GM21360 (cell line): ENCODE results near the gene SRPK1.

ENCODE experiments used
- ATAC-seq: cut with Tn5 transposase; IDR thresholded peaks from one replicate; pipeline ENCODE4 v1.9.1; 2021; ENCODE audit warnings: mild to moderate bottlenecking, moderate library complexity; ENCODE audit not compliant: unreplicated experiment

Gene SRPK1

DNA sequence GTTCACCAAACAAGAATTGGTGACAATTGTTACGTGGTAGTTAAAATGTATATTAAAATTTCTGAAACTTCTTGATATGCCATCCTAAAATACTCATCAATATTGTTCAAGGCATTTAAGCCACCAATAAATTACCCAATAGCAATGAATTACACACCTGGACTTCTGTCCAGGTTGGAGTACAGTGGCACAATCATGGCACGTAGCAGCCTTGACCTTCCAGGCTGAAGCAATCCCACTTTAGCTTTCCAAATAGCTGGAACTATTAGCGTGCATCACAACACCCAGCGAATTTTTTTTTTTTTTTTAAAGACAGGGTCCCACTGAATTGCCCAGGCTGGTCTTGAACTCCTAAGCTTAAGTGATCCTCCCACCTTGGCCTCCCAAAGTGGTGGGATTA lies 17.2 kb downstream of the SRPK1 start:
- ATAC-seq = no peak

DNA sequence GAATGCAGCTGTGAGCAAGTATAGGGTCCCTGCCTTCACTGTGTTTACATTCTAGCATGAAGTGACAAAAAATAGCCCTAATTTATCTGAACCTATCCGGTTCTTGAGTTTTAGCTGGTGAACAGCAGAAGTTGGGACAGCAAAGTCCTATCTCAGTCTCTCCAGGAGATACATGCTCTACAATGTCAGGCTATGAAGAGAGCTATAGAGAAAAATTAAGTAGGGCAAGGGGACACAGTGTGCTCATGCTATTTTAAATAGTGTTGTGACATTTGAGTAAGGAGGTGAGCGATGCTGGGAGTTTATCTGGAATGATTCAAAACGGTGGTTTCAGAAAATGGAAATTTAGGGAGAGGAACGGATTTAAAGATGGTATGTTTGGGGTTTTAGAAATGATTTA lies 20.4 kb downstream of the SRPK1 start:
- no peak for ATAC-seq

DNA sequence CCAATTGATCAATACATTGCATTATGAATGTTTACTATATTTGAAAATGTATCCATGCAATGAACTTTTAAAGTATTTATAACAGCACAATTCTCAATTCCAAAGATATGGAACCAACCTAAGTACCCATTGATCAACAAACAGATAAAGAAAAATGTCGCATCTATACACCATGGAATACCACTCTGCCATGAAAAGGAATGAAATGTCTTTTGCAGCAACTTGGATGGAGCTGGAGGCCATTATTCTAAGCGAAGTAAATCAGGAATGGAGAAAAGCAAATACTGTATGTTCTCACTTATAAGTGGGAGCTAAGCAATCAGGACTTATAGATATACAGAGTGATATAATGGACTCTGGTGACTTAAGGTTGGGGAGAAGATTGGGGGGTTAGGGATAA lies 22.9 kb downstream of the SRPK1 start:
- no peak for ATAC-seq

DNA sequence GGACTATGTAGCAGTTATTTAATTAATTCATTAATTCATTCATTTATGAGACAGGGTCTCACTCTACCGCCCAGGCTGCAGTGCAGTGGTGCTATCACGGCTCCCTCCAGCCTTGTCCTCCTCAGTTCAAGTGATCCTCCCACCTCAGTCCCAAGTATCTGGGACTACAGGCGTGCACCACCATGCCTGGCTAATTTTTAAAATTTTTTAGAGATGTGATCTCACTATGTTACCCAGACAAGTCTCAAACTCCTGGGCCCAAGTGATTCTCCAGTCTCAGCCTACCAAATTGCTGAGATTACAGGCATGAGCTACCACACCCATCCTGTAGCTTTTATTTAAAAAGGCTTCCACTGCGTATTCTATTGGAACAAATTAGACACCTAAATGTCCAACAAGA lies 23.4 kb downstream of the SRPK1 start:
- ATAC-seq = no peak

DNA sequence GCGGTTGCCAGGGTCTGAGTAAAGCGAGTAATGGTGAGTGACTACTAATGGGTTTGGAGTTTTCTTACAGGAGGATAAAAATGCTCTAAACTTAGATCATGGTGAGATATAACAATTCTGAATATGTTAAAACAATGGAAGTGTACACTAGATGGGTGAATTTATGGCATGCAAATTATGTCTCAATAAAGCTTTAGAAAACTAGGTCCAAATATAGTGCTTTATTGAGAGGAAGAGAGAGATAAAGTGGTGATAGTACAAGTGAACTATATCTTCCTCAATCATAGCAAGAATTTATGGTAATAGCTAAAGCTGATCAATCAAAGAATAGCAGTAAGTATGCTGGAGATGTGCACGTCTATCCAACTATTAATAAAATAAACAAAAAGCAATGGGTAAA lies 23.9 kb downstream of the SRPK1 start:
- ATAC-seq = no peak

DNA sequence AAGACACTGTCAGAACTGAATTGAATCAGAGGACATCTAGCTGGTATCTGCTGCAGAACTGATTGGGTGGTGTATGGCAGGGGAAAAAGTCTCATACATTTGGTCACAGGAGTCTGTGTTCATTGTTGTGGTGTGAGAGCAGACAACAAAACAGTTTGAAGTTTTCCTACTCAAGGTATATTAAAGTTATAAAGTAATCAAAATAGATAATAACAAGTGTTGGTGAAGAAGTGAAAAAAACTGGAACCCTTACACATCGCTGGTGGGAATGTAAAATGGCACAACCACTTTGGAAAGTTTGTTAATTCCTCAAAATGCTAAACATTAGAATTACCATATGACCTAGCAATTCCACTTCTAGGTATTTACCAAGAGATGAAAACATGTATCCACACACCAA lies 24.7 kb downstream of the SRPK1 start:
- no peak for ATAC-seq

DNA sequence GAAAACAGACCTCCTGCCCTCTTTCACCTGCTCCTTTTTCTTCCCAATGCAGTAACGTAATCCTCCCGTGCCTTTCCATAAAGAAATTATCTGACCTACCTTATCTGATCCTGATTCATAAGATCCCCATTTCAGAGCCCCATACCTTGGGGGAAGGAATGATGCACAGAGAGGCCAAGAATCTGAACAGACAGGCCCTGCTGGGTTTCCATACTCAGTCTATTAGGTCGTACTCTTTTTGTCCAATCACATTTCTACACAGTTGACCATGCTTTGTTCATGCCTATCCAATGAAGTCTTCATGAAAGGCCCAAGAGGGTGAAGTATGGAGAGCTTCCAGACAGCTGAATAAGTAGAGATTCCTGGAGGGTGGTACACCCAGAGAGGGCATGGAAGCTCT lies 25.3 kb downstream of the SRPK1 start:
- ATAC-seq = no peak

DNA sequence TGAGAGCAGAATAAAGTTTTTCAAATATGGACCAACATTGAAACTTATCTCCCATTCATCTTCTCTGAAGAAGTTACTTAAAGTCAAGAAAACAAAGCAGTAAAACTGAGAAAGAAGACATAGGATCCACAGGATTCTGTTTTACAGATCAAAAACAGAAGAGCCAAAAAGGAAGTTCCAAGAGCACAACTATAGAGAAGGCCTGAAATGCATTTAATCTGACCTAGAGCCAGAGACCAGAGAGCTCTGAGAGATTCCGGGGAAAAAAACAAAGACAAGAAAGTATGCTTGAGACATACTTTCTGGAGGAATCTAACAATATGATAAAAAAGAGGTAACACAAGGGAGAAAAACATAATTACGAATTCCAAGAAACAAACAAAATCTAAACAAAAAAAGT lies 26.1 kb downstream of the SRPK1 start:
- no peak for ATAC-seq

DNA sequence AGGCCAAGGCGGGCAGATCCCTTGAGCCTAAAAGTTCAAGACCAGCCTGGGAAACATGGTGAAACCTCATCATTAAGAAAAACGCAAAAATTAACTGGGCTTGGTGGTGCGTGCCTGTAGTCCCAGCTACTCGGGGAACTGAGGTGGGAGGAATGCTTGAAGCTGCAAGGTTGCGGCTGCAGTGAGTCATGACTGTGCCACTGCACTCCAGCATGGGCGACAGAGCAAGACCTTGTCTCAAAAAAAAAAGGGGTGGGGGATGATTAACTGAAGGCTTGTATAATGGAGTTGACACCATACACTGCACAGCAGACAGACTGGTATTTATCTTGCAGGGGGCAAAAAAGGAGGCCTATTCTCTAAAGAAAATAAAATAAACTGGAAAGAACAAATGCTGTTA lies 27.7 kb downstream of the SRPK1 start:
- ATAC-seq = no peak

DNA sequence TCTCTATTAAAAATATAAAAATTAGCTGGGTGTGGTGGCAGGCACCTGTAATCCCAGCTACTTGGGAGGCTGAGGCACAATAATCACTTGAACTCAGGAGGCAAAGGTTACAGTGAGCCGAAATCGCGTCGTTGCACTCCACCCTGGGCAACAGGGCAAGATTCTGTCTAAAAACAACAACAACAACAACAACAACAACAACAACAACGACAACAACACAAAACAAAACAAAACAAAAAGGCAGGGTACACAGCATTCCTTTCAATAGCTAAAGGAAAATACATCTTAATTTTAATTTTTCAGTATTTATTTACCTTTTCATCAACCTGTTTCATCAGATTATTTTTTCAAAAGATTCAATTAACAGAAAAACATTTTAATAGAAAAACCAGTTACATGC lies 28.4 kb downstream of the SRPK1 start:
- no peak for ATAC-seq

DNA sequence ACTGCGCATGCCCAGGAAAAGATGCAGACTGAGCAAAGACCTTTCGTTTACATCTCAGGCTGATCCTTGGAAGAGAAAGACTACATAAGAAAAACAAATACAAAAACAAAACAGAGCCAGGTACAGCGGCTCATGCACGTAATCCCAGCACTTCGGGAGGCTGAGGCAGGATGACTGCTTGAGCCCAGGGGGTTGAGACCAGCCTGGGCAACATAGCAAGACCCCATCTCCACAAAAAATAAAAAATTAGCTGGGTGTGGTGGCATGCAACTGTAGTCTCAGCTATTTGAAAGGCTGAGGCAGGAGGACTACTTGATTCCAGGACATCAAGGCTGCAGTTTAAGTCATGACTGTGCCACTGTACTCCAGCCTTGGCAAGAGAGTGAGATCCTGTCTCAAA lies 41.7 kb downstream of the SRPK1 start:
- no peak for ATAC-seq

DNA sequence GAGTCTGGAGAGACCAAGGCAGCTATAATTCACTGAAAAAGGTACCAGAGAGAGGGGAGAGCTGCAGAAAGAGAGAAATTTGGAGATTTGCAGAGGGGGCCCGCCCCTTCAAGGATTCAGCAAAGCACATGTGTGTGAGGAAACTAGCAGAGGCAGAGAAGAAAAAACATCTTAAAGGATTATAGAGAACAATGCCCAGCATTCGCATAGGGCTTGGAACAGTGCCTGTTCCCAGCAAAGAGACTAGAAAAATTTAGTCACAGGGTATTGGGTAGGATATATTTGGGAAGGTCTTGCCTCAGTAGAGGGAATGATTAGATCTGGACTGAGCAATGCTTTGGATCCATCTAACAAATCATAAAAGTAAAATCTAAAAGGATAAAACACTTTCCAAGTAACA lies 44.0 kb downstream of the SRPK1 start:
- no peak for ATAC-seq

DNA sequence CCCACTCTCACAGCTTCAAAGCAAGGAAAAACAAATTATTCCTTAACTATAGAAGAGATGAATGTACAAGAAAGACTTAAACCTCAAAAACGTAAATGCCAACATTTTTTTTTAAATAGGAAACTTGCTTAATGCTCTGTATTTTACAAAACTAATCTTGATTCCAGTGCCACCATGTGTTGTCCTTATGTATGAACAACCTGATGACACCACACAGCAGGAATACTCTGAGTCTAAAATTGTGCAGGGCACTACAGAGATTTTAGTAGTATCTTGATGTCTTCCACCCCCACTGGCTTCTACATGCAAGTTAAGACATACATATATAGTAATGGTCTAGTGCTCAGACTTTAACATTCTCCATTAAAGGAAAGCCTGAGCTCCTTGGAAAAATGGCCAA lies 46.2 kb downstream of the SRPK1 start:
- ATAC-seq = no peak

DNA sequence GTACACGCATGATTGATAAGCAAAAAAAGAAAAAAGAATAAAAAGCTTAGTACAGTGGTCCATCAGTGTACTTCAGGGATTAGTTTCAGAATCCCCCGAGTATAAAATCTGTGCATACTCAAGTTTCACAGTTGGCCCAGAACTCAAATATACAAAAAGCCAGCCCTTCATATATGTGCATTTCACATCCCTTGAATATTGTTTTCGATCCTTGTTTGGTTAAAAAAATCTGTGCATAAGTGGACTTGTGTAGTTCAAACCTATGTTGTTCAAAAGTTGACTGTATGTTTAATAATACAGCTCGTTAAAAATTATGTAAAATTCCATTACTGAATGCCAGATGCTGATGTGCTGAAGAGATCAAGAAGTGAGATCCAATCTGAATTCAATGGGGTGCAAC lies 61.5 kb downstream of the SRPK1 start:
- ATAC-seq = no peak

DNA sequence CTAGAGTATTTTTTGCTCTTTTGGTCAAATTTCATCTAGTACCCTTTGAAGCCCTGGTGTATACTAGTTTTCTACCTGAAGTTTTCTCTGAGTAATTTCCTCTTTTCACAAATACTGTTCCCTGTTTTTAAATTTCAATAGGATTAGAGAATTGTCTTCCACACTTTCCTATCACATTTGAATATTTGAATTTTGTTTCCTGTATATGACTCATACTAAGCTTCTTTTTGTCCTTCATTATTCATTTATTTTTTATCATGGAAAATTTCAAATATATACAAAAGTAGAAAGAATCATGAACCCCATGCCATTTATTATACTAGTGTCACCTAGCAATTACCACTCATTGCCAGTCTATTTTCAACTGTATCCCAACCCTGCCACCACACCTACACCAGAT lies 63.0 kb downstream of the SRPK1 start:
- no peak for ATAC-seq

DNA sequence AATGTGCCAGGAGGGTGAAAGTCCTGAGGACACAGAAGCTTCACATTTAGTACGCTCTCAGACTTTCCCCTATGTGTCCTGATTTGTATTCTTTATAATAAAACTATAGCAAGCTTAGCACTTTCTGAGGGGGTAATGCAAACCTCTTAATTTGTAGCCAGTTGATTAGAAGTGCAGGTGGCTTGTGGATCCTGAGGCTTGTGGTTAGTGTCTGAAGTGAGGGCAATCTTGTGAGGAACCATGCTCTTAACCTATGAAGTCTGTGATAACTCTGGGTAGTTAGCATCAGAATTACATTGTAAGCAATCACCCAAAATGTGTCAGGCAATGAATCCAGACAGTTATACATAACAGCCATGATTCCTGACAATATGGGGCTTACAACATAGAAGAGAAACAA lies 64.6 kb downstream of the SRPK1 start:
- ATAC-seq = no peak

DNA sequence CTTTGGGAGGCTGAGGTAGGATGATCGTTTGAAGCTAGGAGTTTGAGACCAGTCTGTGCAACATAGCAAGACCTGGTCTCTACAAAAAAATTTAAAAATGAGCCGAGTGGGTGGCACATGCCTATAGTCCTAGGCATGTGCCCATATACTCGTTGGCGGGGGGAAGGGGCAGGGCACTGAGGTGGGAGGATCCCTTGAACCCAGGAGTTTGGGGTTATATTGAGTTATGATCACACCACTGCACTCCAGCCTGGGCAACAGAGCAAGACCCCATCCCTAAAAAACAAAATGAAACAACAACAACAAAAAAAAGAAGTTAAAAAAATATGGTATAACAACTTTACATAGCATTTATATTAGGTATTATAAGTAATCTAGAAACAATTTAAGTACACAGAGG lies 67.9 kb downstream of the SRPK1 start:
- ATAC-seq = no peak

DNA sequence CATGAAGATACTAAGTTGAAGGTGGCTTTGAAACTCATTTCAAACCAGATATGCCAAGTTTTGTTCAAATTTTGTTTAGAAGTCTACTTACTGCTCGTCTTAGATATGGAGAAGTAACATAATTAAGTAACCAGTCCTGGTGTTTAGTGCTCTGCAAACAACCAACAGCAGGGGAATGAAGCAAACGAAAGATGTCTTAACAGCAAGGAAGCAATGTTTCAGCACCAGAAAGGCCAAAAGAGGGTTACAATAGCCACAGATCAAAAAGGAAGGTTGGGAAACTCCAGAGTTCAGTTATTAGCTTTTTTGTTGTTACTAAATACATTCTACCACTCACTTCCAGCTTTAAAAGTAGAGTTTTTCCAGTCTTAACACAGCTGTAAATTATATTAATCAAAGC lies 70.7 kb downstream of the SRPK1 start:
- no peak for ATAC-seq

DNA sequence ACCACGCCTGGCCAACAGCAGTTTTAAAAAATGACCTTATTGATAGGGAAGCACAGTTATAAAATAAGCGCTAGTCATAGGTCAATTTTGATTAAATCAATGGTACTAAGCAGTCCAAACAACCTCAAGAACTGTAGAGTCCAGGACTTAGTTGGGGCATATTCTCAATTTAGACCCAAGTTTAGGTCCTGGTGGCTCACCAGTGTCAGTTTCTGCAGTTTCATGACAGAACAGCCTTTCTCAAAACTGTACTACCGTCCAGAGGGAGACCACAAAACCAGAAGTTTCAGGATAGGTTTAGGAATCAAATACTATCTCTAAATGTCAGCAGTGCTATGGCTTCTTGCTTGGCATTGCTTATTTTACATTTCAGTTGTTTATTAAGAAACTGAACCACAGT lies 76.6 kb downstream of the SRPK1 start:
- ATAC-seq = no peak

DNA sequence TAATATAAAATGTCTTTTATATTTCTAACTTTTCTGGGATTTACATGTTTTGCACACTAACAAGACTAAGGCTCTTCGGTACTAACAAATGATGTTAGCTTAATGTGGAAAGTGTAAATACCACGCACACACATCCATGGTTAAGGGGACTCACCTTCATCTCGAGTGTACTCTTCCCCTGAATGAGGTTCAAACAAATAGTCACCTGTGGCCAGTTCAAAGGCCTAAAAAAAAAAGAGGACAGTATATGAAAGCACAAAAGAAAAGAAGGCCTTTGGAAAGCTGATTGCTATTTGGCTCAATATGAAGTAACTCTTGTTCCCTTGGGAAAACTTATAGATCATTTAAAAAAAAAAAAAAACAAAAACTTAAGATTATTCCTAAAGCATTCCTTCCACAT lies 78.5 kb downstream of the SRPK1 start:
- no peak for ATAC-seq

DNA sequence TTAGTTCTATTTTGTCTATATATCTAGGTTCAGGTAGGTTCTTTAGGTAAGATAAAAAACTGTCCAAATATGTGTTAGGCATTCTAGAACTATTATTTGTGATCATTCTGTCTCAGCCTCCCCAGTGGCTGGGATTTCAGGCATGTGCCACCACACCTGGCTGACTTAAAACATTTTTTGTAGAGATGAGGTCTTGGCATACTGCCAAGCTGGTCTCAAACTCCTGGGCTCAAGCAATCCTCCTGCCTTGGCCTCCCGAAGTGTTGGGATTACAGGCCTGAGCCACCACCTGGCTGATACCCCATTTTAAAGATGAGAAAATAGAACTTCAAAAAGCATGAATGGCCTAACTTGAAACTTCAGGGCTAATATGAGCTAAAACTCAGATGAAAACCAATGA lies 81.9 kb downstream of the SRPK1 start:
- ATAC-seq = no peak

DNA sequence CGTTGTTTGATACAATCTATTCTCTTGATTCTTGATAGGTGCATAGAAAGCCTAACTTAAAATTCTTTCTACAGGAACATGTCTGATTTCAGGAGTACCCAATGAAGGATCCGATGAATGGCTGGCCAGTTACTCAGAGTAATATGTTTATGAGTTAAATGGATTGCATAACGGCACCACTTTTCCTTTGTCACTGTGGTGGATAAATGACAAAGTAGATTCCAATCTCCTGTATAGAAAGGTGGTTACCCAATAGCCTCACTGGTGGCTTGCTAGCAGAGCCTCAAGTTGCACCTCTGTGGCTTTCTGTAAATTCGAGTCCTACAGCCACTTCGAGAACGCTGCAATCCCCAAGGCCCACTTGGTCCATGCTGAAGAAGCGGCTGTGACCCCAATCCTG lies 87.4 kb downstream of the SRPK1 start:
- ATAC-seq = no peak

DNA sequence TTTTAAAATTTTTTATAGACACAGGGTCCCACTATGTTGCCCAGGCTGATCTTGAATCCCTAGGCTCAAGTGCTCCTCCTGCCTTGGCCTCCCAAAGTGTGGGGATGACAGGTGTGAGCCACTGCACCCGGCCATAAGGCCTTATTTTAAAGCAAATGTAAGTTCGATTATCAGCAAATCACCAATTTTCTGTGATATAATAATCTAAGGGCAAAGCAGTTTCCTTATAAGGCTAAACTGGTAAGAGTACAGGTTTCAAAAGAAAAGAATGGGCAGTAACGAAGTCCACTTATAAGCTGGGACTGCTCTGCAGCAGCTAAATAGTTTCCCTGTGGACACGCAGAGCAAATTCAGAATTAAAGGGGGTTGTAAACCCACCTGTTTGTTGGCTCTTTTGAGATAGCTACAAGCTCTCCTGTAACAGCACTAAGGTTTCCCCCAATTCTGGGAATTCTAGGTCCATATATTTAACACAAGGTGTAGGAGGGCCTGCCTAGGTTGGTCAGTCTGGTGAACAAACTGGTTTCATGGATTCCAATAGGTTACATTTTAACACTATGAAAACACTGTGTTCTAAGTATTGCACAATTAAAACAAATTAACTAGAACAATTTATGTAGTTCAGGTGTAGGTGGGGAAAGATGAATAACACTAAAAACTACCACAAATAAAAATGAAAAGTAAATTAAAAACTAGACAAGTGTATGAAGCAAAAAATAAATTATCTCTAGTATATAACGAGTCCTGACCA lies 89.5 kb downstream of the SRPK1 start:
- ATAC-seq = no peak
